Nephron progenitor cell (in vitro differentiated cells): ENCODE measurements around the gene HOXD12.

Experiments
- DNase-seq: peaks from one replicate; pipeline ENCODE4 v3.0.0; 2021
- H3K27ac Mint-ChIP-seq: 2 replicates; pipeline ENCODE4 v1.8.0; 2021; ENCODE audit warnings: mild to moderate bottlenecking, moderate library complexity, mixed read lengths
- H3K27me3 Mint-ChIP-seq: 2 replicates; pipeline ENCODE4 v1.8.0; 2021; ENCODE audit warnings: mild to moderate bottlenecking, low read depth, mixed read lengths; ENCODE audit not compliant: poor library complexity
- H3K36me3 Mint-ChIP-seq: 2 replicates; pipeline ENCODE4 v1.8.0; 2021; ENCODE audit warnings: low read depth, mixed read lengths
- H3K4me1 Mint-ChIP-seq: 2 replicates; pipeline ENCODE4 v1.8.0; 2021; ENCODE audit warnings: mixed read lengths
- H3K4me3 Mint-ChIP-seq: 2 replicates; pipeline ENCODE4 v1.8.0; 2021; ENCODE audit warnings: mild to moderate bottlenecking, moderate library complexity, mixed read lengths
- H3K9me3 Mint-ChIP-seq: 2 replicates; pipeline ENCODE4 v1.8.0; 2021; ENCODE audit warnings: mild to moderate bottlenecking, moderate library complexity, mixed read lengths
- TF ChIP-seq, protein P1 (sequence below): fragments of 200-600 bp; sonication (generic); IDR thresholded peaks from 2 replicates; pipeline ENCODE4 v1.5.0; 2021; ENCODE audit warnings: antibody characterized with exemption

Gene HOXD12

DNA sequence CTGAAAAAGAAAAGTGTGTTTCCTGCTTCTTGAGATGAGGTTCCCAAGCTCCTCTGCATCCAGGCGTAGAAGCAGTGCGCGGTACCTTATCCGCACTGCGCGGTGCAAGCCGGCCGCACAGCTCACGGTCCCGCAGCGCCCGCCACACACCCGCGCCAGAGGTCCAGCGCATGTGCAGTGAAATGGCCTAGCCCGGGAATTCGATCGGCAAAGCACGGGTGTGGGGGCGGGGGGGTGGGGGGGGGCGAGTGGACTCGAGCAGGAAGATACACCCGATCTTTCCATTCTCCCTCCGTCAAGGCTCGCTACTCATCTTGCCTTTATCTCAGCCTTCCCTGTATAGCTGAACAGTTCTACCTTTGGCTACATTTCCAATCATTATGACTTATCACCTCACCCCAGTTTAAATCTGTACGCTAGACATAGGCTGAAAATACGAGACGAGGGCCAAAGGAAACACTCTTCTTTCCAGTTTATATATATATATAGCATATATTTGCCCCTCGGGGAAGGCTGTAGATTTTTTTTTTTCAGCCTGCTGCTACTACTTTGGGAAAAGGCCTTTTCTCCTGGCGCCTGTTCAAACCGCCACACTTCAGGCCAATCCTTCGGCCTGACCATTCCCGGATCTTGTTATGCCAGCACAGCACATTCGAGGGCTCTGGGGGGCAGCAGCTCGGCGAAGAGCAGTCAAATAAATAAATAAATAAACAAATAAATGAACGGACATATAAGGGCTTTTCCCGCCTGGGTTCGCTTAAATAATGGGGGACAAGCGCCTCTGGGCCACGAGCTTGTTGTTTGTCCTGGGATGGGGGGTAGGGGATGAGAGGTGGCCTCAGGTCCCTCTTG, 40.3 kb downstream of the HOXD12 start:
- Mint-ChIP-seq H3K4me3 (peak overlapping the region; percentile 100), H3K4me1 (peaks cover 54% of the 10 kb centered on the region), H3K36me3 (peaks cover 53% of the 10 kb centered on the region), H3K27ac (peak overlapping the region; percentile 100), H3K9me3 (no peaks in the 10 kb centered on the region), H3K27me3 (peaks cover 13% of the 10 kb centered on the region)
- TF ChIP-seq, protein P1, sequence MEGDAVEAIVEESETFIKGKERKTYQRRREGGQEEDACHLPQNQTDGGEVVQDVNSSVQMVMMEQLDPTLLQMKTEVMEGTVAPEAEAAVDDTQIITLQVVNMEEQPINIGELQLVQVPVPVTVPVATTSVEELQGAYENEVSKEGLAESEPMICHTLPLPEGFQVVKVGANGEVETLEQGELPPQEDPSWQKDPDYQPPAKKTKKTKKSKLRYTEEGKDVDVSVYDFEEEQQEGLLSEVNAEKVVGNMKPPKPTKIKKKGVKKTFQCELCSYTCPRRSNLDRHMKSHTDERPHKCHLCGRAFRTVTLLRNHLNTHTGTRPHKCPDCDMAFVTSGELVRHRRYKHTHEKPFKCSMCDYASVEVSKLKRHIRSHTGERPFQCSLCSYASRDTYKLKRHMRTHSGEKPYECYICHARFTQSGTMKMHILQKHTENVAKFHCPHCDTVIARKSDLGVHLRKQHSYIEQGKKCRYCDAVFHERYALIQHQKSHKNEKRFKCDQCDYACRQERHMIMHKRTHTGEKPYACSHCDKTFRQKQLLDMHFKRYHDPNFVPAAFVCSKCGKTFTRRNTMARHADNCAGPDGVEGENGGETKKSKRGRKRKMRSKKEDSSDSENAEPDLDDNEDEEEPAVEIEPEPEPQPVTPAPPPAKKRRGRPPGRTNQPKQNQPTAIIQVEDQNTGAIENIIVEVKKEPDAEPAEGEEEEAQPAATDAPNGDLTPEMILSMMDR: no peak
- no peak for DNase-seq

DNA sequence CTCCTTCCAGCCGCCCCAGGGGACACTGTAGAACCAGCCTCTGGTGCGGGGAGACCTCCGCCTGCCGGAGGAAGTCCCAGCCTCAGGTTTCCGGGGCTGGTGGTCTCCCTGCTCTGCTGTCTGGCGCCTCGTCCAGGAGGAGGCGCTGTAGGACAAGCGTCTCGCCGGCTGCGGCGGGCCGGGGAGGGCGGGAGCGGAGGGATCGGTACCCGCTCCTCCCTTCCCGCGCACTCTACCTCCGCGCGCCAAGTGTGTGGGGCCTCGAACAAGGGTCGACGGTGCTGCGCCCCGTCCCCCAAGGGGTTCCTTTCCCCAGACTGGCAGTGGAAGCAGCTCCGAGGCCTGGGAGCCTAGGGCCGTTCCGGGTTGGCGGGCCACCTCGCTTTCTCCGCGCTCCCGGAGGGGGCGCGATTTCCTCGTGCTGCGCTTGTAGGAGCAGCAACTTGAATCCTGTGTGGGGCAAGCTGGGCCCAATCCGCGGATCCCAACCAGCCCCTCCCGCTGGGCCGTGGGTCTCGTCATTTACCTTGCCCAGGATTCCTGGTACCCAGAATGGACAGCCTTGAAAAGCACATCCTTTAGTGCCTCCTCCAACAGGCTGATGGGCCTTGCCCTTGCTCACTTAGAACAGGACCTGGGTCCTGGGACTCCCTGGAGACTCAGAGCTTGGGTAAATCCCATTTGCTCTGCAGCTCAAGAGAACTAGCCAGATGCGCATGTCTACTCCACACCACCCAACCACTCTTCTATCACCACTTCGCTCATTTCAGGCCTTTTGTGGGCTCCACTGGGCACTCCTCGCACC, 41.1 kb downstream of the HOXD12 start:
- Mint-ChIP-seq H3K27ac (peak overlapping the region; percentile 97), H3K4me1 (peaks cover 54% of the 10 kb centered on the region), H3K27me3 (peaks cover 8% of the 10 kb centered on the region), H3K4me3 (peak overlapping the region; percentile 100), H3K9me3 (no peaks in the 10 kb centered on the region), H3K36me3 (peaks cover 53% of the 10 kb centered on the region)
- TF ChIP-seq, protein P1: peak; percentile 94
- DNase-seq: peak; percentile 92

DNA sequence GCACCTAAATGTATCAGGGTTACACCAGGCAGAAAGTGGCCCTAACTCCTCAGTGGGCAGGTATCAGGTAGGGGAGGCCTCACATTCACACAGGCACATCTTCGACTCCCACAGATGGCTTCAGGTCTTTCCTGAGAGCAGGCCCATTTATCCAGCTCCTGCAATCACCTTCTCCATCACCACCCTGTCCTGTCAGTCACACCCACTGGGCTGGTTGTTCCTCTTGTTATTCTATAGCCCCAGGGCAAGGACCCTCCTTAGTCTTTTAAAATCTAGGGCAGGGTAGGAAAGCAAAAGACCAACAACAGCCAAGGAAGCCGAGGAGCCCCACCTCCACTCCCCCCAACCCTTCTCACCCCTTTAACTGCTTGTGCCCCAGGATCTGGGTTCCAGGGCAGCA, 42.7 kb downstream of the HOXD12 start:
- DNase-seq: no peak
- Mint-ChIP-seq H3K36me3 (peaks cover 65% of the 10 kb centered on the region), H3K27me3 (peaks cover 2% of the 10 kb centered on the region), H3K4me3 (peak overlapping the region; percentile 100), H3K9me3 (no peaks in the 10 kb centered on the region), H3K27ac (peak overlapping the region; percentile 97), H3K4me1 (peaks cover 59% of the 10 kb centered on the region)
- TF ChIP-seq, protein P1: no peak

DNA sequence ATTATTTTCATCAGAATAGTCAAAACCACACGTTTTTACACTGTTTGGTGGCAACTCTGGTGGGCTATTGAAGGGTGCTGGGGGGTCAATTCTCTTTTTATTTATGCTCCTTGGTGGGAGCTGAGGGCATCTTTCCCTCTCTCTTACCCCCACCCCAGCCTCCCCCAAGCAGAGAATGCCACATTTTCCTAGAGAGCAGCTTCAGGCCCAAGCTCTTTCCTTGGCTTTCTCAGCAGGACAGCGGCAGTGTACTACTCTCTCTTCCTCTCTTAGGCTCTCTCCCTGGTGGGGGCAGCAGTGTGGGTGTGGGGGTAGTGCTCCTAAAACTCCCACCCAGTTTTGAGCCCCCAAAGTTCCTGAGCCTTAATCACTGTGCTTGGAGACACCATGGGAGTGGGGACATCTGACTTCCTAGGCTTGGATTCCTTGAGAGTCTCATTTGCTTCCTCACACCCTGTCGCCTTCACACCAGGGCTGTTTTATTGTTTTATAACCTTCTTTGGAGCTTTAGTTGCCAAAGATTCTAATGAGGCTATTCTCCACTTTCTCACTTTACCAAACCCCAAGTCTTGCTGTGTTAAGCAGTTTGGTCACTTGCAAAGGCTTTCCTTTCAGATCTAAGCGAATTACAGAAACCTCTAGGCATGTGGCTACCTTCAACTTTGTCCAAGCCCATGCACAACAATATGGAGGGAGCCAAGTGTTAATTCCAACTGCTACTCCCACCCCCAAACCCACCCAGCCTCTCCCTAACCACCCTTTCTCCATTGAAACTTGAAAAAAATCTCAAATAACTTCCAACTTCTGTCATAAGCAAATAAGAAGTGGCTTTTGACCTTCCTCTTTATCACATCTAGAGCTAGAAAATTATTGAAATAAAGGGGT, 45.7 kb downstream of the HOXD12 start:
- DNase-seq: no peak
- TF ChIP-seq, protein P1: no peak
- Mint-ChIP-seq H3K27ac (peak overlapping the region; percentile 97), H3K4me1 (peaks cover 71% of the 10 kb centered on the region), H3K27me3 (peaks cover 2% of the 10 kb centered on the region), H3K9me3 (no peaks in the 10 kb centered on the region), H3K36me3 (peaks cover 66% of the 10 kb centered on the region), H3K4me3 (peak overlapping the region; percentile 100)

DNA sequence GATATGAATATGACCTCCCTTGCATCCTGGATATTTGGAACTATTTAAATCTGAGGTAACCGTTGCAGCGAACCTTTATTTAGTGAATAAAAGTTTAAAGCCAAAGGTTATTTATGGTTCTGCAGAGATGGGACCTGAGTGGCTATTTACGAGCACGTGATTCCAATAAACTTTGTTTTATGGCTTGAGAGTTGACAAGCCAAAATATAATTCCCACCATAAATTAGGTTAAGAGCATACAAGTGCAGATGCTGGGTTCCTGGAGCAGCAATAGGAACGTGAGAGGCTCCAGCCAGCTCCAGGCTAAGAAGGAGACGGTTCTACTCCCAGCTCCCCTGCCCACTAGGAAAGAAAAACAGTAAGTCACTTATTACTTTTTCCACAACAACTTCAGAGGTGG, 46.5 kb downstream of the HOXD12 start:
- H3K9me3 Mint-ChIP-seq: no peaks in the 10 kb centered on the region
- H3K4me3 Mint-ChIP-seq: peak overlapping the region; percentile 100
- H3K27me3 Mint-ChIP-seq: peaks cover 2% of the 10 kb centered on the region
- DNase-seq: no peak
- H3K27ac Mint-ChIP-seq: peak overlapping the region; percentile 97
- peaks cover 71% of the 10 kb centered on the region for H3K36me3 Mint-ChIP-seq
- TF ChIP-seq, protein P1: no peak
- peaks cover 75% of the 10 kb centered on the region for H3K4me1 Mint-ChIP-seq
